Measurements from ENCODE around the gene SLC7A11.

DNA sequence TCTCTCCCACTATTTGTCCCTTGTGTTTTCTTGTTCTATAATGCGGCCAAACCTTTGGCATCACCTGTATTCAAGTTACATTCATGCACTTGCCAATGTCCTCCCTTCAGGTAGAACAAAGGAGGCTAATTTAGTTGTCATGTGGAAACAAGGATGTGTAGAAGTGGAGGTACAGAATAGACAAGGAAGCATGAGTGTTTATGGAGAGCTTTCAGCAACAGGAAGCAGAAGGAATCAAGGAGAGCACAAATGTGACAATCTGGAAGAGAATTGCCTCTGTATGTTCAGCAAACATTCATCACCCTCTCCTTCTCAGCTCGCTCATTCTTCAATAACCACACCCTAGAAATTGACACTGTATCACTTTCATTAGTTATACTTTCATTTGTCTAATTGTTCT, 103.4 kb downstream of the SLC7A11 start:
- TF ChIP-seq, protein P1, sequence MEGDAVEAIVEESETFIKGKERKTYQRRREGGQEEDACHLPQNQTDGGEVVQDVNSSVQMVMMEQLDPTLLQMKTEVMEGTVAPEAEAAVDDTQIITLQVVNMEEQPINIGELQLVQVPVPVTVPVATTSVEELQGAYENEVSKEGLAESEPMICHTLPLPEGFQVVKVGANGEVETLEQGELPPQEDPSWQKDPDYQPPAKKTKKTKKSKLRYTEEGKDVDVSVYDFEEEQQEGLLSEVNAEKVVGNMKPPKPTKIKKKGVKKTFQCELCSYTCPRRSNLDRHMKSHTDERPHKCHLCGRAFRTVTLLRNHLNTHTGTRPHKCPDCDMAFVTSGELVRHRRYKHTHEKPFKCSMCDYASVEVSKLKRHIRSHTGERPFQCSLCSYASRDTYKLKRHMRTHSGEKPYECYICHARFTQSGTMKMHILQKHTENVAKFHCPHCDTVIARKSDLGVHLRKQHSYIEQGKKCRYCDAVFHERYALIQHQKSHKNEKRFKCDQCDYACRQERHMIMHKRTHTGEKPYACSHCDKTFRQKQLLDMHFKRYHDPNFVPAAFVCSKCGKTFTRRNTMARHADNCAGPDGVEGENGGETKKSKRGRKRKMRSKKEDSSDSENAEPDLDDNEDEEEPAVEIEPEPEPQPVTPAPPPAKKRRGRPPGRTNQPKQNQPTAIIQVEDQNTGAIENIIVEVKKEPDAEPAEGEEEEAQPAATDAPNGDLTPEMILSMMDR (IDR thresholded peaks at IDR 0.05), result no peak
- TF ChIP-seq EP300 (IDR thresholded peaks at IDR 0.05) (no peak), POLR2A (IDR thresholded peaks at IDR 0.05) (no peak)

All from sigmoid colon (tissue), 4 donors.